GM18519 (cell line): ENCODE measurements around the gene USH2A.

Experiments used
- ATAC-seq: cut with Tn5 transposase; IDR thresholded peaks from one replicate; pipeline ENCODE4 v1.9.1; 2021; ENCODE audit warnings: mild to moderate bottlenecking, moderate library complexity; ENCODE audit not compliant: unreplicated experiment, low FRiP score

The USH2A gene

DNA sequence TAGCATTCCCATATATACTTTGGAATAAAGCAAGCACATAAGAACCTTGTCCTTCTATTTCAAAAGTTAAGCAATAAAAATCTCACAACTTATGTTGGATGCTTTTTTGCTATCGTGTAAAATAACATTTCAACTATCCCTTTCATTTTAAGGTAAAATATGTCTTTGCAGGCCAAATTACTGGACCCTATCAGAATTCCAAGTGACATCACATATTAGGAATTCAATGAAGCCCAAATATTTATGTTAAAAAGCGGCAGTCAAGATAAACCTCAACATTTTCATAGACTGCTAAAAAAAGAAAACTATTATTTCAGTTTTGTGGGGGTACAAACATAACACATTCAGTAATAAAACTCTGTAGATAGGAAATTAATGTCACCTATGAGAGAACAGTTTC lies 604.1 kb downstream of the USH2A start:
- ATAC-seq: no peak

DNA sequence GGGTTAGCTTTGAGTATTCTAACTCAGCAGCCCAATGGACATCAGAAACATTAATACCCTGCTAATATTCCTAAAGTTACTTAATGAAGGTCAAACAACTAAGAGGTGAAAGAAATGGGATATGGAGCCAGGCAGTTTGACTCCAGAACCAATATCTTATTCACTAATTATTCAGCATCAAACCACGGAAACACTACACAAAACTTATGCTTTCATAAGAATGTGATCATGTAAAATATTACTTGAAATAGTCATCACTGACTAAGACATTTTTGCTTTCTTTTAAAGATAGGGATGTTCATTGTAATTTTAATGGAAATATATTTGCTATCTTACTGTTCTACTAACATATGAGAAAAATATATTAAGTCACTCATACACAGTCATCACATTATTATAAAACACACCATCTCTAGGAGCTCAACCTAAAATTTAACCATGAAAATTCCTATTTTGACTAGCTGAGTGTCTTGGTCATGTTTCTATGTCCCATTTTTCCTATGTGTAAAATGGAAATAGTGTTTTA lies 615.3 kb downstream of the USH2A start:
- no peak for ATAC-seq

DNA sequence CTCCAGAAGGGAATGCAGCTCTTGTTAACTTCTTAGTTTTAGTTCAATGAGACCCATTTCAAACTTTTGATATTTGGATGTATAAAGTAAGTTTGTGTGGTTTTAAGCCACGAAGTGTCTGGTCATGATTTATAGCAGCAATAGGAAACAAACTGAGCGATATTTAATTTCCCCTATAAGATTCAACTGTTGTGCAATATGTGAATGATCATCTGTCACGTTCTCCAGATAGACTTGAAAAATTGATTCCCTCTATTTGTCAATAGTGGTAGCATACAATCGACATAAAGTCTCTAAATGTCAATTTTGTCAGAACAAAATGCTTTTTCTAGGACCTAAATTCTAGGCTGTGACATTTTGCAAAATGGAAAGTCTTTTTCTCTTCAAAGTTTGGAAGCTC lies 616.0 kb downstream of the USH2A start:
- no peak for ATAC-seq

DNA sequence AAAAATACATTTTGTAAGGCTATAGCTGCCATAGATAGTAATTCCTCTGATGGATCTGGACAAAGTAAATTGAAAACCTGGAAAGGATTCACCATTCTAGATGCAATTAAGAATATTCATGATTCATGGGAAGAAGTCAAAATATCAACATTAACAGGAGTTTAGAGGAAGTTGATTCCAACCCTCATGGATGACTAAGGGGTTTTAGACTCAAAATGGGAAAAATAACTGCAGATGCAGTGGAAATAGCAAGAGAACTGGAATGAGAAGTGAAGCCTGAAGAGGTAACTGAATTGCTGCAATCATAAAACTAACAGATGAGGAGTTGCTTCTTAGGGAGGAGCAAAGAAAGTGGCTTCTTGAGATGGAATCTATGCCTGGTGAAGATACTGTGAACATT lies 625.4 kb downstream of the USH2A start:
- no peak for ATAC-seq

DNA sequence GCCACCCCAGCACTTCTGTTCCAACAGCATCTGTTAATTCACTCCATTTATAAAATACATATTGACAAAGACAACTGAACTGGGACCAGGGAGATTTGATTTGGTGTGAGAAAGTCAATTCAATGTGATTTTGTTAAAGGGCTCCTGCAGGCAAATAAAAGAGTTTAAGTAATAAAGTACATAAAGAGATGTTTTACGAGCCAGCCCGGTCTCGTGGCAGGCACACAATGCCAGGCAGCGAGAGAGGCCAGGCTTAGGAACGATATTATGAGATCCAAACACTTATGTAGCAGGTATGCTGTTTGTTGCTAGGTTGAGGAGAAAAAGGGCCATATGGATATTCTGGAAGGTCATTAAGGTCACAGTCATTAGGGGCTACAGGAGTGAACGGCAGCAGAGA lies 629.1 kb downstream of the USH2A start:
- no peak for ATAC-seq

DNA sequence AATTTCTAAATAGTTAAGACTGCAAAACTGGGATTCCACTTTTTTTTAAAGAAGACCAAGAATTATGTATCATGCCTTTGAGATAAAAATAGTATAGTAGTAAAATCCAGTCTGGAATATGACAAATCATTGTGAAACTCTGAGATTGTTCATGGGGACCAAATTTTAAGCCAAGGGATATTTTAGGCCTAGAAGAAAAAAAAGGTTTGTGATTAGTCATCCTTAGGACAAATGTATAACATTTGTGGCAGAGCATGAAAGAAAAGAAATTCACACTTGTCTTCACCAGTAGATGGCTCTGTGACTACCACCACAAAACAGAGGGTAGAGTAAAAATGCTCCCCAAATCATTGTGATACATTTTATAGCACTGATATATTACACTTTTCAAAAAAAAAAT lies 630.1 kb downstream of the USH2A start:
- no peak for ATAC-seq

DNA sequence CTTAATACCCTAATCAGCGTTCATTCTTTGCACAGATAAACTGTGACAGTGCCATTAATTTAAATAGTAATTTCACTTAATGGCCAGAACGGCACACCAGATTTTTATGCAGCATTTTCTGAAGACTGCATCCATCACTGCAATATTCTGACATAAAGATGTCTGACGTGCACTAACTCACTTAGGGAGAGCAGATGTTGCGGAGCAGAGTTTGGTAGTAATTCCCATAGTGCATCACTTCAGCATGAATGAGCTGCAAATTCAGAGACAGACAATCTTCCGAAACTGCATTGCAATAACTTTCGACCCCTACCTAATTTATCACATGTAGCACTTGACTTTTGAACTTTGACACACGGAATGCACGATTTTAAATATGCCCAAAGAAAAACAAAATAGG lies 630.8 kb downstream of the USH2A start:
- ATAC-seq: no peak

DNA sequence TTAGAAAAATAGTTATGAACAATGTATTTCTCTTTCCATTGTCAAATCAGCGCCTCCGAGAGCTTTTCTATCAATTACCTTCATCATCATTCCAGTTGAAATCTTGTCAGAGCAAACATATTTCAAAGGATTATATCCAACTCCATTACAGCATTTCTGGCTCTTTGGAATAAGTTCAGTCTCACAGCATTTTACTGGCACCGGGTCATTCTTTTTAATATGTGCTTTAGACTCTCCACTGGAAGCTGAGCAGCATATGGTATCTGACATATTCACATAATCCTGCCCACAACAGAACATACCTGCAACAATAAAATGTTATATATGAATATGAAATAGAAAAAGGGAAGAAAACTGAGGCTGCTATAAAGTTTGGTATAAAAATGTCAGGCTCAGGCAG lies 633.3 kb downstream of the USH2A start:
- no peak for ATAC-seq

DNA sequence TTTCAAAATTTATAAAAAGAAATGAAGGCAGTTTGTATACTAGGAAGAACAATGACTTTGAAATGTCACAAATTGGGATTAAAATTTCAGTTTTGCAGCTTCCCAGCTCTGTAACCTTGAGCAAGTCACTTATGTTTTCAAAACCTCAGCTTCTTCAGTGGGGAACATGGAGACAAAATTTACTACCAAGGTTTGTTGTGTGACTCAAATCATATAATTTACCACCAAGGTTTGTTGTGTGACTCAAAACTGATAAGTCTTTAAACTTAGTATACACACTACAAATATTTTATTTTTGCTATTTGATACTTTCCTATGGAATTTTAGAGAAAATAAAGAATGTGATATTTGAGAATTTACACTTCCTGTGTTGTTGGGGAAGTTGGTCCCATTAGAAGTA lies 636.3 kb downstream of the USH2A start:
- ATAC-seq: no peak

DNA sequence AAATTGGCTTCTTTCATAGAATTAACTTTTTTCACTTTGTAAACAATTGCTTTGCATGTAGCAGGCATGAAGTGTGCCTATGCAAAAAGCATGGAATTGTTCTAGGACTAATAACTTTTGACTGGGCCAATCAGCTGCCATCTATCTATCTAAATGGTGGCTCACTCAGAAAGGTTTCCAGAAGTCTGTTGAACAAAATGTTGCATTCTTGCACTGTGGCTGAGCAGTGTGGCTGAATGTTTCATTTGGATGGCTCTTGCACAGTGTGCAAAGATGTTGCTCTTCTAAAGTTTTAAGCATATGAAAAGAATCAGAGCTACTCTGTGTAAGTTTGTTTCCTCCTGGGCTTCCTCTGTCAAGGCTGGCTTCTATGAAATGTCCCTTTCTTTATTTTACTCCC lies 642.6 kb downstream of the USH2A start:
- ATAC-seq: no peak

DNA sequence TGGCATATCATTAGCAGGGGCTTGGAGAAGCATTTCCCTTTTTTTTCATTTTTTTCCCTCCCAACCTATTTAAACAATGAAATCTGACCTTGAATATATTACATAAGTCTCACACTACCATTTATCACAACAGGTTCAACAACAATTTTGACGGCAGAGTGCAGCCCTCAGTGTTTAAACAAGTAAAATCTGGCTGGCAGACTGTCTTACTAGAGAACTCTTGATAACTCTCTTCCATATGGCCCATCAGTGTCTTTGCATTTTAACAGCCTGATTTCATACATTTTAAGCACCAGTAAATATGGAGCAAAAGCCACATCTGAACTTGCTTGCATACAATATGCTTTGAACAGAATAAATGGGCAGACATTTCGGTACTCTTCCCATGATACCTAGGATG lies 643.1 kb downstream of the USH2A start:
- ATAC-seq: no peak

DNA sequence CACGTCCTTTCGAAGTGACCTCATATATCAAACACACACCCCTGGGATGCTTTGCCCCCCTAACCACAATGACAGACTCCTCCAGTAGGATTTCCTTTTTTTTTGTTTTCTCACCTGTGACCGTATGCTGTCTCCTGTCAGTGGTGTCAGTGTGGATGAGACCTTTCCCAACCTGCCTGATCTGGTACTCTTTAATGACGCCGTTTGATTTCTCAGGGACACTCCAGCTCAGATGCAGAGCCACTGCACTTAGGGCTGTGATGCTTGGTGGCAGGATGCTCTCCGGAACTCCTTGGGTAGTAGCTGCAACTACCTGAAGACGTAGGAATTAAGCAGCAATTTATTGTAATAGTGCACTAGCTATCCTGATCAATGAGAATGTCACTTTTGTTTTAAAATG lies 643.5 kb downstream of the USH2A start:
- ATAC-seq: no peak

DNA sequence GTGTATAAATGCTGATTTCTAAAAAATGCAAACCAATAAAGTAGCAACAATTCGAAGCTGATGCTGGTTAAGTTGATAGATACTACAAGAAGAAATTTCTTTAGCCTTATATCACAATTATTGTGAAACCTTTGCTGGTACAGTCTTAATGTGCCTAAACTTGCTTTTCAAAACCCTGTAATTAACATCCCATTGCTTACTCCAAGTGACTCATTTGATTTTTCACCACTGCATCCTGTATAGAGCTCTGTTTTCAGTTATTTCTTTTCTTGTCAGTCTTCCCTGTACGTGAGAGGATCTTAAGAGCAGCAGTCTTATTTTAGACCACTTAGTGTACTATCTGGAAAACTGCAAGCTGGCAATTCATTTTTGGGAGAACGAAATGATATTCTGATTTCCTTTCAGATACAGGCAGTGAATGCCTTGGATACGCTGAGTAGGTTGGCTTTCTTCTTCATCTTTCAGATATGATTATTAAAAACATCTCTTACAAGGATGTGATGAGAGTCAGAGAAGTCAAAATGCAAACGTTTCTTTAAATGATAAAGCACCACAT lies 645.8 kb downstream of the USH2A start:
- ATAC-seq: no peak

DNA sequence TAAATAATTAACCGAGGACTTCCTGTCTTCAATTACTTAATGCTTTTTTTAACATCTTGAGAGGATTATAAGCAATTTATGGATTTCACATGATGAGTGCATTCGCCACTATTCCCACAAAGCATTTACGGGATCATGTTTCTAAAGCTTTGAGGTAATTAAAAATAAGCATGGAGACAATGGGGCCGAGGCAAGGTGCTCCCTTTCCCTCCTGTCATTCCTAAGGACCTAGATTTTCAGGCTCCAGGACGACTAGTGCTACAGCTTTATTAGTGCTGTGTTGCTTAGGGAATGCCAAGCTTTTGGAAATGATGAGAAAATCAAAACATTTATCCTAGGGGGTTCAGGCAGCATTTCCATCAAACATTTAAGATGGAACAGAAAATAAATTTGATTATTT lies 646.9 kb downstream of the USH2A start:
- ATAC-seq: no peak

DNA sequence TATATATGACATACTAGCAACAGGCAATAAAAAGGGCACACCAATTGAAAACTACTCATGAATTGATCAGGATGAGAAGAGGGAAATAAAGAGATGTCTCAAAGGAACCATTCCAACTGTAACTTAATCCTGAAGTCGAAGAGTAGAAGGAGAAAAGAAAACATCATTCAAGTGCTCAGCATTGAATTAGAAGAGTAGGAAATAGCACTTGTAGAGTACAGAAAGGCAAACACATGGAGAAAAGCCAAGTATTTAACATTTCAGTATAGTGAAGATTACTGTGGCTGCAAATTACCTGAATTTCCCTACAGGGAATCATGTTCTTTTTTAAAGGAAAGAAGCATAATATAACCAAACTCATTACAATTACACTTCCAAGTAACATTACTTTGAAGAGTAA lies 651.1 kb downstream of the USH2A start:
- no peak for ATAC-seq

DNA sequence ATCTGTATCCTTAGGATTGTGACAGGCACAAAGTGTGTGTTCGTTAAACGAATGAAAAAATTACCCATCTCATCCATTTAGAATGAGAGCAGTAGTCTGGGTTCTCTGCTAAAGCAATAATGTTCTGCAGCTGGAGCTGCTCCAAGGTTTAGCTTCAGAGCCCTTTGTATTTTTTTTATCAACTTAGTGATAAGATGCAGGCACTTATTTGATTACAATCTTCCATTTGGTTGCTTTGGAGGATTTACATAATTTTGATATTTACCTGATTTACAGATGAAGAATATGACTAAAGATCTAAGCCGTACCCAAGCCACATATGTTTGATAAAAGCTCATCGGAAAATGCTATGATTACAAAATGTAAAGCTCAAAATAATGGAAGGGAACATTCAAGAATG lies 654.9 kb downstream of the USH2A start:
- ATAC-seq: no peak

DNA sequence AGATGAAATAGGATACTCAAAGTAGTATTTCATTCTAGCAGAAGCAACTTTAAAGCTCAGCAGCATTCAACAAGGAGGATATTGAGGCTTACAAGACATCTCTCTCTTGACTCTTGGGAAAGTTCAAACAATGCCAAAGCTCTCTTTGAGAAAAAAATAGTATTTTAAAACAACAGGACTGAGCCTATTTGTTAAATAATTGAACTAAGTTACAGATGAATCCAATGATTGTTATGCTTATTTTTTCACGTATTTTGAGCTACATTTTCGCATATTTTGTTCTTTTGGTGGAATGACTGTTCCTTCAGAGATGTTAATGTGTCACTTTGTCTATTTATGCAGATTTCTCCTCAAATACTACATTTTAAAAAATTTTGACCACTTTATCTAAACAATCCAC lies 655.5 kb downstream of the USH2A start:
- ATAC-seq: no peak

DNA sequence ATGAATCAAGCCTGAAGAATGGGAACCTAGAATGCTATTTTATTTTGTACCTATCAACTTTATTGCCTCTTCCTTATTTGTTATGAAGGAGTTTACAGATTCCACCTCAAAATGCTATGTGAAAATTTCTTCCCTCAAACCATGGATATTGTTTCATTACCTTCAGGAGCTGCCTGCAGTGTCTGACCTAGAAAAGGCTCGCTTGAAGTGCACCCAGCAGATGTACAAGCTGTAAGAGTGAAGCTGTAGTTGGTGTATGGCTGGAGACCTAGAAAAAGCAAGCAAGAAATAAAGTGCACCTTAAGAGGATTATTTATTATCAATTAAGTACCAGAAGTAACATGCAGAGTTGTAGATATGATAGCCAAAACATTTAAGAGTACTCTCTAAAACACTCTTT lies 656.7 kb downstream of the USH2A start:
- ATAC-seq: no peak

DNA sequence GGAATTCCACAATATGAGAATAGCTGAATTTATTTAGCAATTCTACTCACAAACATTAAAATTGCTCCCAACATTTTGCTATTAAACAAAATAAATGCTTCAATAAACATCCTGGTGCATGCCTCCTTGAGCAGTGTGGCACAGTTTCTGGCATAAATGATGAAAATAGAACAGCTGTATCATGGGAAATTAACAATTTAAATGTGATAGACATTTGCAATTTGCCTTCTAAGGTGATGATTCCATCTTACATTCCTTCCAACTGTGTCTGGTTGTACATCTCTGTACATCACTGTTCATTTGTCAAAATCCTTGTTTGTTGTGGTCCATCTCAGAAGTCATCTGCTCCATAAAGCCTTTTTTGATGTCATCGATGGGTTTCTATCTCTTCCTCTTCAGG lies 657.4 kb downstream of the USH2A start:
- ATAC-seq: no peak

DNA sequence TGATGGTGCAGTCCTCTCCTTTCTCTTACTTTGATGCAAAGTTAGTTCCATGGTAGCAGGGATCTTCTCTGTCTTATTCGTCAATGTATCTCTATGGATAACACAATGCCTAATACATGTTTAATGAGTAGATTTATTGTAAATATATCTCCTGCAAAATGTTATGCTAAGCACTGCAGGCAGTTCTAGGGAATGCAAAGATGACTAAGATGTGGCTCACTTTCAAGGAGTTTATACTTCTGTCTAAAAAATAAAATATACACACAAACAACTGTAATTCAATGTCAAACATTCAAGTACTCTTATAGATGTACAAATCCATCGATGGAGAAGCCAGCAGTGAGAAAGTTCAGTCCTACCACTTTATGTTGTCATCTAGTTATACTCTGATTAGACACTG lies 661.8 kb downstream of the USH2A start:
- no peak for ATAC-seq

DNA sequence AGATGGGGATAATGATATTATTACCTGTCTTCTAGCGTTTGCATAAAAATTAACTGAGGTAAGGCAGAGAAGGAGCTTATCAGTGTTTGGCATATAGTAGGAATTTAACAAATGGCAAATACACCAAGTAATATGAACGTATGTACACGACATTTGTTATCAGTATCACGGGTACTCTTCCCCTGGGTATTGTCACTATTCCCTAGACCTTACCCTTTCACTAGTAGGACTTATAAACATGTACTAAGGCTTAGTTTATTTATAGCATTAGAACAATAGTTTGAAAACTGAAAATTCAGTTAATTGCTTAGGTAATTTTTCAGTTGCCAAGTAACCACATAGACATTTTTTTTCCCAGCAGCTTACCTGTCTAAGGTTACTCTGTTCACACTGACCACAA lies 669.1 kb downstream of the USH2A start:
- no peak for ATAC-seq

DNA sequence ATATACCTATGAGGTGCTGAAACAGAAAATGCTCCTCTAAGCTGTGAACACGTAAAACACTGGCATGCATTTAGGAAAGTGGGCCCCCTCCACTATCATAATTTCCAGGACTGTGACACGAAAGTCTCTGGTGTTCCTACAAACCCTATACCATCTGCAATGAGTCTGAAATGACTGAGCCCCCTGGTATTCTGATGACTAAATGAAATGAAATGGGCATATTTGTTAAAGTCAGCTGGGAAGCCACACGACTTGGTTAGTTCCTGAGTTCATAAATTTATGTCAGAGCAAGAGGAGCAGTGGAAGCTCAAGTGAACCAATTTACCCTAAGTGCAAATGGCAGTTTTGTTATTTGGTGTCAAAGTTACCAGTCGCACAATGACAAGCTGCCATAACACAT lies 673.8 kb downstream of the USH2A start:
- ATAC-seq: no peak

DNA sequence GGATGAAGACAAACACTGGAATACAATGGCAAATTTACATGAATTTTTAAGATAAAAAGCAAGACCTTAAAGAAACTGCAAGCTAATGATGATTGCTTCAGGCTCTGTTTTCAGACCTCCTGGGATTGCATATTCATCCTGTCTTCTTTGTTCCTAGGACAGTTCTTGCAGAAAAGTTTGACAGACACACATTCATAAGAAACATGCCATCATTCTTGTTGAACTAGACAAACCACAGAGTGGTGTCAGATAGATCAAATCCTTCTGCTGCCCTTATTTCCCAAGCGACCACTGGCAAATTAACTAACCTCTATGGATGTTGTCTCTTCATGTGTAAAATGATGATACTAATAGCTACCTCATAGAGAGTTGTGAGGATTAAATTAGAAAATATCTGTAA lies 674.8 kb downstream of the USH2A start:
- no peak for ATAC-seq
